Mucosa of descending colon (tissue), 3 donors: ENCODE results near the gene NGB. TPM values are rescaled to one million over a fixed set of nuclear protein-coding genes. Genes with fewer than 3 reads are reported as not detected.

Experiments
- ATAC-seq: fragments of 200-7000 bp; cut with Tn5 transposase; one replicate; pipeline ENCODE4 v1.9.1; 2020; ENCODE audit warnings: mild to moderate bottlenecking, moderate library complexity
- DNase-seq, 3 donors: peaks; one replicate each; pipeline ENCODE4 v3.0.0-alpha.2; 2020
- H3K36me3 ChIP-seq: fragments of 200-600 bp; one replicate; pipeline ENCODE4 v1.8.0; 2021; ENCODE audit warnings: low read depth, mild to moderate bottlenecking
- H3K4me1 ChIP-seq: fragments of 200-600 bp; one replicate; pipeline ENCODE4 v1.8.0; 2021; ENCODE audit warnings: low read depth, mild to moderate bottlenecking
- H3K4me3 ChIP-seq: fragments of 200-600 bp; one replicate; pipeline ENCODE4 v1.8.0; 2021; ENCODE audit warnings: mild to moderate bottlenecking
- H3K9me3 ChIP-seq: fragments of 200-600 bp; one replicate; pipeline ENCODE4 v1.8.0; 2021; ENCODE audit warnings: mild to moderate bottlenecking
- intact Hi-C, 2 donors: fragments of 100-400 bp; cut with DNase I in 1 of 2; cut with micrococcal nuclease in 1 of 2; formaldehyde crosslinking; loops; one replicate each; pipeline versions ENCODE4 v1.11.0 to v1.11.1; 2022; cut with DNase I, micrococcal nuclease
- microRNA-seq: library from miRNA; unstranded; fragments of <30 nt; microRNA quantifications from one replicate; pipeline ENCODE4, GENCODE V29; 2019
- total RNA-seq, 3 donors: library from RNA; stranded (reverse); fragmentation: NEBNext Ultra II Directional in 2 of 3; extraction: Animal tissue kit (Norgen Biotek cat#: 25700) in 2 of 3; gene quantifications; one replicate each; pipeline versions ENCODE4 v1.2.1 to v1.2.4, GENCODE V29; 2021 to 2023
- TF ChIP-seq, protein P1 (sequence below): fragments of 200-600 bp; IDR thresholded peaks from one replicate; pipeline ENCODE4 v1.8.0; 2022; ENCODE audit warnings: antibody characterized with exemption, mild to moderate bottlenecking
- donor health status: DM: no; HTN: no; CAD: no; lungs with moderate emphysema.
- donor health status: DM: no; HTN: no; CAD: no.
- donor health status: DM: no; HTN: yes; CAD: no.

NGB gene
- total RNA-seq, 3 donors from 2014 or later, result 0.14 to 5.3 TPM; not detected in 1

DNA sequence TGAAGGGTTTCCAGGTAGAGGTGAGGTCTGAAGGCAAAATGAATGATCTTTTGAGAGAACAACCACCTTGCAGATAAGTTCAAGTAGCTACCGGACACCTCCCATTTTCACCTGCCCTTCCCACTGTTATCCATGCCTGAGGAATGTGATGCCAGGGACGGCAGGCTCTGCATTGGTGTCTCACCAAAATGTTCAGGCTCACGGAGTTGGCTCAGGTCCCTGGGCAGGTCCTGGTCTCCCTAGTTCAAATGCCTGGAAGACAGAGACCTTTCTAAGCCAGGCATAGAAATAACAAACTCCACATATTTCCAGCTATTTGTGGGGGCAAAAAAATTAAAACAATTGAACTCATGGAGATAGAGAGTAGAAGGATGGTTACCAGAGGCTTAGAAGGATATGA, 53.5 kb downstream of the NGB start:
- TF ChIP-seq, protein P1, sequence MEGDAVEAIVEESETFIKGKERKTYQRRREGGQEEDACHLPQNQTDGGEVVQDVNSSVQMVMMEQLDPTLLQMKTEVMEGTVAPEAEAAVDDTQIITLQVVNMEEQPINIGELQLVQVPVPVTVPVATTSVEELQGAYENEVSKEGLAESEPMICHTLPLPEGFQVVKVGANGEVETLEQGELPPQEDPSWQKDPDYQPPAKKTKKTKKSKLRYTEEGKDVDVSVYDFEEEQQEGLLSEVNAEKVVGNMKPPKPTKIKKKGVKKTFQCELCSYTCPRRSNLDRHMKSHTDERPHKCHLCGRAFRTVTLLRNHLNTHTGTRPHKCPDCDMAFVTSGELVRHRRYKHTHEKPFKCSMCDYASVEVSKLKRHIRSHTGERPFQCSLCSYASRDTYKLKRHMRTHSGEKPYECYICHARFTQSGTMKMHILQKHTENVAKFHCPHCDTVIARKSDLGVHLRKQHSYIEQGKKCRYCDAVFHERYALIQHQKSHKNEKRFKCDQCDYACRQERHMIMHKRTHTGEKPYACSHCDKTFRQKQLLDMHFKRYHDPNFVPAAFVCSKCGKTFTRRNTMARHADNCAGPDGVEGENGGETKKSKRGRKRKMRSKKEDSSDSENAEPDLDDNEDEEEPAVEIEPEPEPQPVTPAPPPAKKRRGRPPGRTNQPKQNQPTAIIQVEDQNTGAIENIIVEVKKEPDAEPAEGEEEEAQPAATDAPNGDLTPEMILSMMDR, result no peak
- intact Hi-C loops, result loop anchor here in 1 of 2 donors (10.0 kb wide), 1 partner anchor 63 kb away; no protein-coding TSS in a partner anchor
- no peak for ATAC-seq

More for the DNA sequence above, 53.5 kb downstream of the NGB start:
- Histone ChIP-seq H3K4me3 (no peak overlapping the region), H3K9me3 (no peaks in the 10 kb centered on the region), H3K36me3 (no peaks in the 10 kb centered on the region), H3K4me1 (no peaks in the 10 kb centered on the region)
- DNase-seq, result no peak

Small RNAs within 50 kb of the gene (microRNA-seq; reads per million reads assigned to microRNA genes)
- gene MIR1260A, result not detected

Other genes with a start within 250 kb of the NGB start
- 10 to 100 TPM; 15.1 to 74.1 (median 19.3) TPM for gene IRF2BPL, start 242.5 kb downstream of the NGB start, total RNA-seq
- 10 to 100 TPM; 45.7 to 84.9 (median 61.0) TPM for gene CIPC, start 172.9 kb downstream of the NGB start, total RNA-seq
- 1 to 10 TPM in 1 of 3 donors, not detected in 2; 1.7 TPM for gene ZDHHC22, start 129.4 kb downstream of the NGB start, total RNA-seq
- 10 to 100 TPM; 21.2 to 40.8 (median 34.9) TPM for gene TMEM63C, start 89.4 kb downstream of the NGB start, total RNA-seq
- gene POMT2, start 49.7 kb upstream of the NGB start, total RNA-seq, result 10 to 100 TPM; 22.9 to 28.5 (median 23.2) TPM
- 10 to 100 TPM; 15.6 to 42.5 (median 37.1) TPM for gene GSTZ1, start 49.8 kb upstream of the NGB start, total RNA-seq
- 10 to 100 TPM in 1 of 3 donors, 1 to 10 TPM in 2; 6.5 to 15.6 (median 7.7) TPM for gene TMED8, start 105.9 kb upstream of the NGB start, total RNA-seq
- under 1 TPM; 0.29 to 0.66 (median 0.43) TPM for gene SAMD15, start 106.2 kb upstream of the NGB start, total RNA-seq
- gene NOXRED1, start 152.3 kb upstream of the NGB start, total RNA-seq, result 1 to 10 TPM in 1 of 3 donors, under 1 TPM in 2; 0.82 to 1.1 (median 0.82) TPM
- gene VIPAS39, start 186.4 kb upstream of the NGB start, total RNA-seq, result 10 to 100 TPM; 17.8 to 23.1 (median 18.0) TPM
- gene AHSA1, start 186.9 kb upstream of the NGB start, total RNA-seq, result 100 to 1,000 TPM; 102 to 160 (median 116) TPM
- gene ISM2, start 227.6 kb upstream of the NGB start, total RNA-seq, result under 1 TPM in 2 of 3 donors, not detected in 1; 0.10 to 0.98 TPM